Common myeloid progenitor, CD34-positive (primary cell): ENCODE results near the gene GRIFIN.

Experiments
- CTCF ChIA-PET: fragments of 350-600 bp; sonication (Branson Sonifier 250); formaldehyde crosslinking; loops from one replicate; lab custom pipeline; 2021; ENCODE audit warnings: antibody characterized with exemption; lab: Charles Lee
- POLR2A ChIA-PET: fragments of 350-600 bp; sonication (Branson Sonifier 250); formaldehyde crosslinking; loops from one replicate; lab custom pipeline; 2021; ENCODE audit warnings: antibody characterized with exemption; lab: Charles Lee
- DNase-seq, 3 donors: peaks; one replicate each; pipeline versions ENCODE4 v3.0.0 to v3.0.0-alpha.2; 2013
- H3K27ac ChIP-seq, 2 experiments: 1 replicate in 1 of 2; 2 replicates in 1 of 2; pipeline ENCODE4 v1.7.0; 2013; ENCODE audit warnings: inconsistent platforms in 2 of 2, low read length in 2 of 2, mild to moderate bottlenecking in 2 of 2, low read depth in 1 of 2, moderate library complexity in 1 of 2; ENCODE audit not compliant: severe bottlenecking in 2 of 2, insufficient read depth in 1 of 2, poor library complexity in 1 of 2
- H3K27me3 ChIP-seq, 5 experiments: replicated peaks in 2 of 5; 1 replicate in 3 of 5; 2 replicates in 2 of 5; pipeline versions ENCODE4 v1.6.1 to v1.7.0; 2013; ENCODE audit warnings: low read length in 4 of 5, mild to moderate bottlenecking in 2 of 5, moderate library complexity in 2 of 5, inconsistent platforms in 1 of 5; ENCODE audit not compliant: insufficient read depth in 5 of 5, control insufficient read depth in 4 of 5
- H3K36me3 ChIP-seq, 4 experiments: 1 replicate in 2 of 4; 2 replicates in 2 of 4; pipeline versions ENCODE4 v1.6.1 to v1.7.0; 2013; ENCODE audit warnings: low read length in 3 of 4, control low read depth in 1 of 4, mild to moderate bottlenecking in 1 of 4; ENCODE audit not compliant: control insufficient read depth in 4 of 4, insufficient read depth in 4 of 4
- H3K4me1 ChIP-seq, 4 experiments: 1 replicate in 3 of 4; 2 replicates in 1 of 4; pipeline versions ENCODE4 v1.6.1 to v1.7.1; 2013; ENCODE audit warnings: low read length in 3 of 4, mild to moderate bottlenecking in 3 of 4, control low read depth in 1 of 4, inconsistent platforms in 1 of 4, moderate library complexity in 1 of 4; ENCODE audit not compliant: control insufficient read depth in 4 of 4, insufficient read depth in 4 of 4; ENCODE audit errors: control extremely low read depth in 1 of 4
- H3K4me3 ChIP-seq, 7 experiments: 1 replicate in 4 of 7; 2 replicates in 3 of 7; pipeline versions ENCODE4 v1.5.1 to v1.7.0; 2013; ENCODE audit warnings: mild to moderate bottlenecking in 7 of 7, low read length in 6 of 7, moderate library complexity in 6 of 7, inconsistent platforms in 2 of 7, low read depth in 2 of 7, control low read depth in 1 of 7; ENCODE audit not compliant: insufficient read depth in 4 of 7, control insufficient read depth in 1 of 7; ENCODE audit errors: extremely low read depth in 1 of 7
- H3K9me3 ChIP-seq, 5 experiments: 1 replicate in 4 of 5; 2 replicates in 1 of 5; pipeline versions ENCODE4 v1.6.1 to v1.7.1; 2013; ENCODE audit warnings: low read length in 4 of 5, mild to moderate bottlenecking in 2 of 5, inconsistent platforms in 1 of 5, low read depth in 1 of 5, moderate library complexity in 1 of 5; ENCODE audit not compliant: control insufficient read depth in 4 of 5, insufficient read depth in 2 of 5; ENCODE audit errors: control extremely low read depth in 1 of 5
- WGBS: methylation state at CpG from one replicate; pipeline ENCODE4 v1.1.5; 2013; ENCODE audit not compliant: insufficient coverage; 5-methylcytosine and 5-hydroxymethylcytosine counted together

The GRIFIN gene

DNA sequence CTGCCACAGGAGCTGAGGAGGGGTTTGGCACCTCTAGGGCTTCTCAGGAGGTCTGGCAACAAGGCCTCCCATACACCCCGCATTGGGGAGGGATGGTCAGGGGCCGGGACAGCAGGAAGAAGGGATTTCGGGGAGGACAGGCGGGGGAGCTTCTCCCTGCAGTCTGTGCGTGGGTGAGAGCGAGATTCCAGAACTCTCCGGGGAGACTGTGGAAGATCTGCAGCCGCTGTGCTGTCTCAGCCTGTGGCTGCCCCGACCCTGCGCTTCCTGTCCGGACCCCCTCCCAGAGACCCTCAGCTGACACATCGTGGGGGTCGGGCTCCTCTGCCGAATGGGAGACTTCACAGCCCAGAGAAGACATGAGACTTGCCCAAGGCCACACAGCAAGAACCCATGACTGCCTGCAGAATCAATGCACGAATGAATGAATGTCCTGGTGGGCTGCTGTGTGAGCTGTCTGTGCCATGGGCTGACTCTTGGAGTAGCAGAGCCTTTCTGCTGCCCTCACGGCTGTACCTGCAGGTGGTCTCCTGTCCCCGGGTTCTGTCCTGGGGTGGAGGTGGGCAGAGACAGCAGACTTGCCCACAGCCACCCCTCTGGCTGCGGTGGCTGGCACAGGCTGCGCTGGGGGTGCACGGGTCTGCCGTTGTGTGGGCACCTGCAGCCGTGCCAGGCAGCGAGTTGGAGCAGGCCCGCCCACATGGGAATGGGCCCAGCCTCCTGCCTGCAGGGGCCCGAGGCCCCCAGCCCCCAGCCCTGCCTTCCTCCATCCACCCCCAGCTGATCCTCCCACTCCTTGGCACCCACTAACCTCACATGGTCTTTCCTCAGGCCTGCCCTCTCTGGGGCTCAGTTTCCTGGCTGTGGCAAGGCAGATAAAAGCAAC lies 27.1 kb upstream of the GRIFIN start:
- no peaks in the 10 kb centered on the region for H3K27me3 ChIP-seq
- DNase-seq: no peak
- 57% methylated on average over 14 of the region's 25 CpGs for WGBS
- no peak overlapping the region for H3K4me3 ChIP-seq
- H3K36me3 ChIP-seq: no peaks in the 10 kb centered on the region
- H3K27ac ChIP-seq: no peak overlapping the region
- POLR2A ChIA-PET: no interaction called here
- H3K4me1 ChIP-seq: peaks cover 0 to 34% (median 29%) of the 10 kb centered on the region in 4 experiments
- no peaks in the 10 kb centered on the region for H3K9me3 ChIP-seq
- CTCF ChIA-PET: interaction anchor here (0.6 to 2.7 kb wide), 5 partner anchors 11 to 403 kb away, joined by 3 to 9 read pairs (median 4); no protein-coding TSS in a partner anchor

DNA sequence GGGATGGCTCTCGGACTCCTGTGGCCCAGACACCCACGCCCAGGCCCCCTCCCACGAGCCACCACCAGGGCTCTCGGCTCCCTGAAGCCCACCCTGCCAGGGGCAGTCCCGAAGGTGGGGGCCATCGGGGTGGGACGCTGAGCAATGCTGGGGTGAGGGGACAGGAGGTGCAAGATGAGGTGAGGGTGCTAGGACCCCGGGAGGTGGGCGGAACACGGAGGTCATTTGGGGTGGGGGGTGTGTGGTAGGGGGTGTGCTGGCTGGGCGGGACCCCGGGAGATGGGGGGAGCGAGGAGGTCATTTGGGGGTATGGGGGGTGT lies 26.4 kb upstream of the GRIFIN start:
- Histone ChIP-seq H3K27ac (no peak overlapping the region), H3K36me3 (no peaks in the 10 kb centered on the region), H3K4me1 (peaks cover 0 to 34% (median 28%) of the 10 kb centered on the region in 4 experiments), H3K27me3 (no peaks in the 10 kb centered on the region), H3K9me3 (no peaks in the 10 kb centered on the region), H3K4me3 (no peak overlapping the region)
- no peak for DNase-seq
- POLR2A ChIA-PET: no interaction called here
- CTCF ChIA-PET: interaction anchor here (0.7 to 2.7 kb wide), 4 partner anchors 9 to 52 kb away, joined by 4 to 9 read pairs (median 6); no protein-coding TSS in a partner anchor
- WGBS: 93% methylated on average over 5 of the region's 13 CpGs

DNA sequence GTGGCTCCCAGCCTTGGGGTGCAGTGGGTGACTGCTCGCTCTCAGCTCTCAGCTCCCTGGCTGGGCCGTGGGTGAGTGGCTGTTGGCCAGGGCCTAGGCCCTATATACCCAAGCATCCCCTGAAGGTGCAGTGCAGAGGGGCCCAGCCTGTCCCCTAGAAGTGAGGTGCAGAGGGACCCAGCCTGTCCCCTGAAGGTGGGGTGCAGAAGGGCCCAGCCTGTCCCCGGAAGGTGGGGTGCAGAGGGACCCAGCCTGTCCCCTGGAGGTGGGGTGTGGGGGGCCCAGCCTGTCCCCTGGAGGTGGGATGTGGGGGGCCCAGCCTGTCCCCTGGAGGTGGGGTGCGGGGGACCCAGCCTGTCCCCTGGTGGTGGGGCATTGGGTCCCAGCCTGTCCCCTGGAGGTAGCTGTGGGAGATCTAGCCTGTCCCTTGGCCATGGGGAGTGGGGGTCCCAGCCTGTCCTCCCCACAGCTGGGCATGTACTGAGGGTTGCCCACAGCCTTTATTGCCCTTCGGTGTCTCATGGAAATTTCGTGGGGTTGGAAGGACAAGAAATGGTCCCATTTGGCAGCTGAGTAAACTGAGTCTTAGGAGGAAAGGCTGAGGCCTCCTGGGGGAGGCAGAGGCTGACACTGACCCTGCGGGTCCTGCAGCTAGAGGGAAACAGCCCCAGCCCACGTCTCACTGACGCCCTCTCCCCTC lies 25.9 kb upstream of the GRIFIN start:
- Histone ChIP-seq H3K27me3 (no peaks in the 10 kb centered on the region), H3K27ac (no peak overlapping the region), H3K4me3 (no peak overlapping the region), H3K36me3 (no peaks in the 10 kb centered on the region), H3K4me1 (peaks cover 0 to 34% (median 29%) of the 10 kb centered on the region in 4 experiments), H3K9me3 (no peaks in the 10 kb centered on the region)
- ChIA-PET CTCF (interaction anchor here (0.7 to 2.7 kb wide), 5 partner anchors 9 to 51 kb away, joined by 3 to 9 read pairs (median 4); no protein-coding TSS in a partner anchor), POLR2A (no interaction called here)
- DNase-seq: no peak
- WGBS: 100% methylated on average over 6 of the region's 9 CpGs

DNA sequence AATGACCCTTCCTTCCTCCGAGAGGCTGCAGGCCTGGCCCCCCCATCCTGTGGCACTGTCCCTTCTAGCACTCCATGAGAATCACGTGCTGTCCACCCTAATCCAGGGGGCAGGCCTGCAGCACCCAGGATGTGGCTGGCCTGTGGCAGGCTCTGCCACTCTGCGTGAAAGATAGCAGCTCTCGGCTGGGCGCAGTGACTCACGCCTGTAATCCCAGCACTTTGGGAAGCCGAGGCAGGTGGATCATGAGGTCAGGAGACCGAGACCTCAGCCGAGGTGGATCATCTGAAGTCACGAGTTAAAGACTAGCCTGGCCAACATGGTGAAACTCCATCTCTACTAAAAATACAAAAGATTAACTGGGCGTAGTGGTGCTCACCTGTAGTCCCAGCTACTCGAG lies 24.5 kb upstream of the GRIFIN start:
- 97% methylated on average over 8 of the region's 12 CpGs for WGBS
- H3K4me3 ChIP-seq: no peak overlapping the region
- no peak overlapping the region for H3K27ac ChIP-seq
- ChIA-PET CTCF (interaction anchor here (1.0 to 2.7 kb wide), 3 partner anchors 13 to 22 kb away, joined by 3 to 9 read pairs (median 5); no protein-coding TSS in a partner anchor), POLR2A (no interaction called here)
- H3K9me3 ChIP-seq: no peaks in the 10 kb centered on the region
- DNase-seq: no peak
- no peaks in the 10 kb centered on the region for H3K36me3 ChIP-seq
- H3K27me3 ChIP-seq: no peaks in the 10 kb centered on the region
- peaks cover 0 to 34% (median 29%) of the 10 kb centered on the region in 4 experiments for H3K4me1 ChIP-seq

DNA sequence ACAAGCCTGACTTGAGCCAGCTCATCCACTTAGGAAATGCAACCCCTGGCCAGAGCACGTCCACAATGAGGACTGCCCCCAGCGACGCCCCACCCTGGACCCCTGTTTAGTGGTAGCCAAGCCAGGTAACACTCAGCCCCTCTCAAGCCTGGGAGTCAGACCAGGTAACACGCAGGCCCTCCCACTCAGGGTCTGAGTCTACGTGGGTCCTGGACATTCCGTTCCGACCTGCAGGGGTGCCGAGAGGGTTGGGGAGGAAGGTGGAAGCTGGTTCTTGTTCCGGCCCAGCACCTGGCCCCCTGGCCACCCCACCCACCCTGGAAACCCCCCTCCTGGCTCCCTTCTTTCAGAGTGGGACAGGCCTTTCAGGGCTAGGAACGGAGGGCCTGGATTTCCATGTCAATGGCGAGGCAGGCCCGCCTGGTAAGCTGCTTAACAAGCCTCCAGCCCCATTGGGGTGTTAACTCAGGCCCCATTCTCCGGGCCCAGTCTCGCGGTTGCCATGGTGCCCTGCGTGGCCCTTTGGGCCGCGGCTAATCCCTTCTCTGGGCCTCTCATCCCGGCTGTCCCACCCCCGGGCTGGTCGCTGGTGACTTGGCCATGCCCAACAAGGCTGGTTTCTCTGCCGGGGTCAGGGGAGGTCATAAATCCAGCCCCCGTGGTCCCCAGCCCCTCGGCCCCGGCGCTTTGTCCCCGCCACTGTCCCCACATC lies 23.7 kb upstream of the GRIFIN start:
- H3K9me3 ChIP-seq: no peaks in the 10 kb centered on the region
- POLR2A ChIA-PET: interaction anchor here (1.9 to 2.5 kb wide), 2 partner anchors 9 to 11 kb away, joined by 6 to 10 read pairs; no protein-coding TSS in a partner anchor
- peaks cover 0 to 35% (median 30%) of the 10 kb centered on the region in 4 experiments for H3K4me1 ChIP-seq
- CTCF ChIA-PET: interaction anchor here (0.9 to 1.5 kb wide), 3 partner anchors 18 to 40 kb away, joined by 3 to 5 read pairs (median 4); no protein-coding TSS in a partner anchor
- H3K36me3 ChIP-seq: no peaks in the 10 kb centered on the region
- H3K27me3 ChIP-seq: no peaks in the 10 kb centered on the region
- H3K27ac ChIP-seq: no peak overlapping the region
- H3K4me3 ChIP-seq: no peak overlapping the region
- no peak for DNase-seq
- WGBS: 98% methylated on average over 20 of the region's 27 CpGs

DNA sequence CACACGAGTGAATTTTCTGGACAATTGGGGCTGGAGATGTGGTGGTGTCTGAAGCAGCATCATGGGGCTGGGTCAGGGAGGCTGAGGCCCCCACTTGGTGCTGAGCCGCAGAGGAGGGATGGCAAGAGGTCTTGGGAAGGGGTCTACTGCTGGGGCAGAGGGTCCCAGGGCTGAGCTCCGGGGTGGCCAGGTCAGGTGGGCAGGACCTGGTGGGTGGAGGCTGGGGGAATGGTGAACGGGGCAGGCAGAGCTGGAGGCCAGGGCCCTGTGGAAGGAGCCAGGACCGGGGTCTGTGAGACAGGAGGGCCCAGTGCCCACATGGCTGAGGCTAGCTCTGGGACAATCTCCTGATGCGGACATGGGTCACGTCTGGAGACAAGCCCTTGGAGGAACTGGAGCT lies 23.0 kb upstream of the GRIFIN start:
- Histone ChIP-seq H3K4me3 (no peak overlapping the region), H3K27me3 (no peaks in the 10 kb centered on the region)
- 100% methylated on average over 6 of the region's 7 CpGs for WGBS

More for the DNA sequence above, 23.0 kb upstream of the GRIFIN start:
- Histone ChIP-seq H3K9me3 (no peaks in the 10 kb centered on the region), H3K4me1 (peaks cover 0 to 40% (median 35%) of the 10 kb centered on the region in 4 experiments), H3K27ac (no peak overlapping the region), H3K36me3 (no peaks in the 10 kb centered on the region)
- POLR2A ChIA-PET: interaction anchor here (1.9 to 2.5 kb wide), 2 partner anchors 9 to 12 kb away, joined by 6 to 10 read pairs; no protein-coding TSS in a partner anchor
- CTCF ChIA-PET: interaction anchor here (0.9 to 1.5 kb wide), 6 partner anchors 12 to 40 kb away, joined by 3 to 5 read pairs (median 4); no protein-coding TSS in a partner anchor
- DNase-seq: no peak
